NCI-H2227 (cell line): Measurements from ENCODE around the gene REM2.

Experiments
- DNase-seq: peaks from one replicate; lab custom pipeline; 2025; ENCODE audit not compliant: unreplicated experiment; lab: John Stamatoyannopoulos, UW

Gene REM2

DNA sequence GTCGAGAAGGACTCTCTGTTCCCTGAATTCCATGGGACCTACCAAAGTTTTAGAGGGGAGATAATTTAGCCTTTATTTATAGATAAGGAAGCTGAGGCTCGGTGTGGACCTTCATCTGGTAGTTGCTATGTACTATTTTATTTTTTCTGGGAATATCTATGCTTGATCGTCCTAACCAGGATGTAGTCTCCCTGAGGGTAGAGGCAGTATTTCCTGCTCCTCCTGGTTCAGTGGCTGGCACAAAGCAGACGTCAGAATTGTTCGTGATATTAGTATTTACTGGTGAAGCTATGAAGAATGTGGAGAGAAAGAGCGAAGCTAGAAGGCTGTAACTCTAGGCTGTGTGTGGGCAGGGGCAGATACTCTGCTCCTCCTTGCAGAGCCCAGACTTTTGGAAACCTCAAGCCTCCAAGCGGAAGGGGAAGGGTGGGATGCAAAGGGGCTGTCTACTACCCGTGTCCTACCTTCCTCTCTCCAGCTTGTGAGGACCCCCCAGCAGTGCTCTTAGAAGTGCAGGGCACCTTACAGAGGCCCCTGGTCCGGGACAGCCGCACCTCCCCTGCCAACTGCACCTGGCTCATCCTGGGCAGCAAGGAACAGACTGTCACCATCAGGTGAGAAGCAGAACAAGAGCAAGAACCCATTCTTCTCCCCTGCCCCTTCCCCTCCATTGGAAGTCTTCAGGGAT, 10.0 kb upstream of the REM2 start:
- no peak for DNase-seq

DNA sequence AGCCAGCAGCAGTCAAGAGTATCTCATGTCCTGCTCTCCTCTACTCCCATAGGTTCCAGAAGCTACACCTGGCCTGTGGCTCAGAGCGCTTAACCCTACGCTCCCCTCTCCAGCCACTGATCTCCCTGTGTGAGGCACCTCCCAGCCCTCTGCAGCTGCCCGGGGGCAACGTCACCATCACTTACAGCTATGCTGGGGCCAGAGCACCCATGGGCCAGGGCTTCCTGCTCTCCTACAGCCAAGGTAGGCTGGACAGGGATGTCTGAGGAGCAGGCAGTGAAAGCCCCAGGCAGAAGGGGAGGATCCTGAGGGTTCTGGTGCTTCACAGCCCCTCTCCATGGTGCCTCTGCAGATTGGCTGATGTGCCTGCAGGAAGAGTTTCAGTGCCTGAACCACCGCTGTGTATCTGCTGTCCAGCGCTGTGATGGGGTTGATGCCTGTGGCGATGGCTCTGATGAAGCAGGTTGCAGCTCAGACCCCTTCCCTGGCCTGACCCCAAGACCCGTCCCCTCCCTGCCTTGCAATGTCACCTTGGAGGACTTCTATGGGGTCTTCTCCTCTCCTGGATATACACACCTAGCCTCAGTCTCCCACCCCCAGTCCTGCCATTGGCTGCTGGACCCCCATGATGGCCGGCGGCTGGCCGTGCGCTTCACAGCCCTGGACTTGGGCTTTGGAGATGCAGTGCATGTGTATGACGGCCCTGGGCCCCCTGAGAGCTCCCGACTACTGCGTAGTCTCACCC, 7.8 kb upstream of the REM2 start:
- DNase-seq = no peak

DNA sequence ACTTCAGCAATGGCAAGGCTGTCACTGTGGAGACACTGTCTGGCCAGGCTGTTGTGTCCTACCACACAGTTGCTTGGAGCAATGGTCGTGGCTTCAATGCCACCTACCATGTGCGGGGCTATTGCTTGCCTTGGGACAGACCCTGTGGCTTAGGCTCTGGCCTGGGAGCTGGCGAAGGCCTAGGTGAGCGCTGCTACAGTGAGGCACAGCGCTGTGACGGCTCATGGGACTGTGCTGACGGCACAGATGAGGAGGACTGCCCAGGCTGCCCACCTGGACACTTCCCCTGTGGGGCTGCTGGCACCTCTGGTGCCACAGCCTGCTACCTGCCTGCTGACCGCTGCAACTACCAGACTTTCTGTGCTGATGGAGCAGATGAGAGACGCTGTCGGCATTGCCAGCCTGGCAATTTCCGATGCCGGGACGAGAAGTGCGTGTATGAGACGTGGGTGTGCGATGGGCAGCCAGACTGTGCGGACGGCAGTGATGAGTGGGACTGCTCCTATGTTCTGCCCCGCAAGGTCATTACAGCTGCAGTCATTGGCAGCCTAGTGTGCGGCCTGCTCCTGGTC, 7.2 kb upstream of the REM2 start:
- DNase-seq = no peak

DNA sequence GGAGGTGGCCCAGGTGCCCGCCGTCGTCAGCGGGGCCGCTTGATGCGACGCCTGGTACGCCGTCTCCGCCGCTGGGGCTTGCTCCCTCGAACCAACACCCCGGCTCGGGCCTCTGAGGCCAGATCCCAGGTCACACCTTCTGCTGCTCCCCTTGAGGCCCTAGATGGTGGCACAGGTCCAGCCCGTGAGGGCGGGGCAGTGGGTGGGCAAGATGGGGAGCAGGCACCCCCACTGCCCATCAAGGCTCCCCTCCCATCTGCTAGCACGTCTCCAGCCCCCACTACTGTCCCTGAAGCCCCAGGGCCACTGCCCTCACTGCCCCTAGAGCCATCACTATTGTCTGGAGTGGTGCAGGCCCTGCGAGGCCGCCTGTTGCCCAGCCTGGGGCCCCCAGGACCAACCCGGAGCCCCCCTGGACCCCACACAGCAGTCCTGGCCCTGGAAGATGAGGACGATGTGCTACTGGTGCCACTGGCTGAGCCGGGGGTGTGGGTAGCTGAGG, 6.0 kb upstream of the REM2 start:
- no peak for DNase-seq

DNA sequence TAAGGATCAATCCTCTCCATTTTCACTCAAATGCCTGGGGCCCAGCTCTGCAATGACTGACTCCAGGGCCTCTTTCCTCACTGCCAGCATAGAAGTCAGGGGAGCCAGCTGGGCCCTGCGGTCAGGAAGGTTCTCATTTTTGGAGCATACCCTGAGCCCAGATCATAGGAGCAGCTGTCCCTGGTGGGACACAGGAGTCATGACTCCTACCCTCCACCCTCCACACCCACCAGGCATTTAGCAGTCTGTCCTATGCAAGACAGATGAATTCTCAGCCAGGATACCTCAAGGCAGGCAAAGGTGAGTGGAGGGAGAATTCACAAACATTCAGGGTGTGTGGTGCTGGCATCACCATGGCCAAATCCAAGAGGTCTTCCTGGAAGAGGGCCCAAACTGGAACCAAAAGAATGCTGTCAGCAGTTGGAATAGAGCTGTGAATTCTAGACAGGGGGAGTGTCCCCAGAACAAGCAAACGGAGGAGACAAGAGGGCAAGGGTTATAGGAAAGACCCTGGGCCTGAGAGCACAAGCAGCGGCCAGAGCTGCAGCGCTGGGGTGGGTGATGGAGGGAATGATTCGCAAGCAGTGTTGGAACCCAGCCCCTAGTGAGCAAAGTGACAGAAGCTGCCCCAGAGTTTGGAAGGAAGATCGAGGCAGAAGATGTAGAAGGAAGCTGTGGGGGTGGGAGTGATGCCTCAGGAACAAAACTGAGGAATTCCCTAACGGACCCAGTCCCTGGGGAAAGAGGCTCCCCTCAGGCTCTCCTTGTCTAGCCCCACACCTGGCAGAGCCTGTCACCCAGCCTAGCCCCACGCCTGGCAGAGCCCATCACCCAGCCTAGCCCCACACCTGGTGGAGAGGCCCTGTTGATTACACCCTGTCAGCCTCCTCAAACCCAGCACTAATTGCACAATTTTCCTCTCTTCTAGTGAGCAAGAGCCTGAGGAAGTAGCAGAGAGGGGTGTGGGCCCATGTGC, 4.5 kb upstream of the REM2 start:
- no peak for DNase-seq

DNA sequence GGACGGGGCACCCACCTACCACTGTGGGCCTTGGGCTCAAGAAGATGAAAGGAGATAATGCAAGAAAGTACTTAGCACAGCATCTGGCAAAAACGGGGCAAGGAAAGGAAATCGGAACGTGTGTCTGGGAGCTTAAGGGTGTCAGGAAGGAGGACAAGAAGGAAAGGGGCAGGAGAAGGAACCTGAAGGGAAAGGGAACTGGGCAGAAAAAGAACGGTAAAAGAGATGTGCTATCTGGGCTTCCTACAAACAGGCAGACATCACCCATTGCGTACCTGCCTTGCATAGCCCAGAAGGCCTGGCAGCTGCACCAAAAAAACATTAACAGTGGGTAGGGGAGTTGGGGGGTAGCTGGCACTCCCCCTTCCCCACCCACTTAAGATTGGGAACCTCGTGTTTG, 958 bp upstream of the REM2 start:
- no peak for DNase-seq

DNA sequence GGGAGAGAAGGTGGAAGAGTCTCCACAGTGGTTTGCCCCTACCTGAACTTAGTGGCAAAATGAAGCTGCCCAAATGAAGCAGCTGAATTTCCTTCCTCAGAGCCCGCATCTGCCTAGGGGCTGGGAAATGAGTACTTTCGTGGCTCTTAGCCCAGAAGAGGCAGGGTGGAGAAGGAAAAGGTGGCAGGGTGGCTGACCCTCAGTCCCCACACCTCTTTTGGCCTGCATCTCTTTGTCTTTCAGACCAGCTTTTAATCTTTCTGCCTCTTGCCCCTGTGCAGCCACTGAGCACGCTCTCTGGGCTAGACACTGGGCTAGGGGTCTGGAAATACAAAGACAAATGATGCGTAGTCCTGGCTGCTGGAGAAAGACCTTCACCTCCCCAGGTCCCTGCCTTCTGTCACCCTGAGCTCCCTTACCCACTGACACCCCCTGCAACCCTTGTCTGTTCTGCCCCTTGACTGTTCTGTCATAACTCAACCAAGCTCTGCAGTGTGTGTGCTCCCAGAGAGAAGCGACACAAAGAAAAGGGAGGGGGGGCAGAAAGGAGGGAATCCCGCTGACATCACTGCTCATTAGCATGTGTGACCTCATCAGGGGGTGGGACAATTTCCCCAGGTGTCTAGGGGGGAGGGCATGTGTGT, 371 bp upstream of the REM2 start:
- DNase-seq = peak; percentile 76

DNA sequence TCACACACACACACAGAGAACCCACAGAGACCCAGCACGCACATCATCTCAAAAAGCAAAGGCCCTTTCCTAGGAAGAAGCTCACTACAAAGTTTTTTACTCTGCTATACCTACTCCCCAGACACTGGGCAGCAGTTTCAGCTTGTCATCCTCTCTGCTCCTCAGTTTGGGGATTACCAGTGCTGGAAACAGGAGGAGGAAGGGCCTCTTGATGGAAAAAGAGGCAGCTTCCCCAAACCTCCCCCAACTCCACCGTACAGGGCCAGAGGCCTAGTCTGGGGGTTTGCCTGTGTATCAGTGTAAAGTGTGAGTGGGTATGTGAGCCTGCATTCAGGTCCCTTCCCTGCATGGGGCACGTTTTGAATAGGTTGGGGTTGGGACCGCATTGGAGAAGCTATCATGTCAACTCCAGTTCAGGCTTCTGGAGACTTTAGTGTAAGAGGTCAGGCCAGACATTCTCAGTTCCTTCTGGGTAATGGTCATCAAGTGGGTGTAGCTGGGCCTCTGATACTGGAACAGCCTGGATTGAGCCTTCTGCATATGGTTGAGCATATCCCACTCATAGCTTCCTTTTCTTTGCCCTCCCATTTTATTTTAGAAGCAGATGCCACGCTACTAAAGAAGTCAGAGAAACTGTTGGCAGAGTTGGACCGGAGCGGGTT, 1.2 kb downstream of the REM2 start:
- no peak for DNase-seq

DNA sequence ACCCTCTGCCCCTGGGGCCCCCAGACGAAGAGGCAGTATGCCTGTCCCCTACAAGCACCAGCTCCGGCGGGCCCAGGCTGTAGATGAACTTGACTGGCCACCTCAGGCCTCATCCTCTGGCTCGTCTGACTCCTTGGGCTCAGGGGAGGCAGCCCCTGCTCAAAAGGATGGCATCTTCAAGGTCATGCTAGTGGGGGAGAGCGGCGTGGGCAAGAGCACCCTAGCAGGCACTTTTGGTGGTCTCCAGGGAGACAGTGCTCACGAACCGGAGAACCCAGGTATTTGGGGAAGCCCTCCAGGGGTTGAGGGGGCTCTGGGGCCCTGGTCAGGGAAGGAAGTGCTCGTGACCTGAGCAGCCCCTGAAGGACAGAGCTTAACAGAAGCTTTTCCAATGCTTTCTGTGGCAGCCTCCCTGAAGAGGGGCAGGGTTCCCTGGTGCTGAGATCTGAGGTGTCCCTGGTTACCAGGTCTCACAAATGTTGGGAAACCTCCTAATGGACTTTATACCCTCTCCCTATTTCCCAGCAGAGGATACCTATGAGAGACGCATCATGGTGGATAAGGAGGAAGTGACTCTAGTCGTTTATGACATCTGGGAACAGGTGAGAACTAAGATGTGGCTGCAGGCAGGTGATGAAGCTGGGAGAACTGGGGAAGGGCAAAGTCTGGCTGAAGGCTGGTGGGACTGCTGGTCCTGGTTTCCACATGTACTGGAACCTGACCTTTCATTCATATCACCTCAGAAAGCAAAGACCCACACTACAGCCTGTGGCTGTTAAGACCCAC, 1.9 kb downstream of the REM2 start:
- DNase-seq = no peak

DNA sequence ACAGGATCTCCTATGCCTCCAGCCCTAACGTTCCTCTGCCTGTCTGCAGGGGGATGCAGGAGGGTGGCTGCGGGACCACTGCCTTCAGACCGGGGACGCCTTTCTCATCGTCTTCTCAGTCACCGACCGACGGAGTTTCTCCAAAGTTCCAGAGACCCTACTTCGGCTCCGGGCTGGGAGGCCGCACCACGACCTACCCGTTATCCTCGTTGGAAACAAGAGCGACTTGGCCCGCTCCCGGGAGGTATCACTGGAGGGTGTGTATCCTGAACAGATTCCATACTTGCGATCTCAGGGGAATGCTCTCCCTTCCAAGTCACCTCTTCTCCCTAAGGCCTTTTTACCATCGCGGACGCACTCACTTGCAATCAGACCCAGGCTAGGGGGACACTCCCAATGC, 3.0 kb downstream of the REM2 start:
- no peak for DNase-seq

DNA sequence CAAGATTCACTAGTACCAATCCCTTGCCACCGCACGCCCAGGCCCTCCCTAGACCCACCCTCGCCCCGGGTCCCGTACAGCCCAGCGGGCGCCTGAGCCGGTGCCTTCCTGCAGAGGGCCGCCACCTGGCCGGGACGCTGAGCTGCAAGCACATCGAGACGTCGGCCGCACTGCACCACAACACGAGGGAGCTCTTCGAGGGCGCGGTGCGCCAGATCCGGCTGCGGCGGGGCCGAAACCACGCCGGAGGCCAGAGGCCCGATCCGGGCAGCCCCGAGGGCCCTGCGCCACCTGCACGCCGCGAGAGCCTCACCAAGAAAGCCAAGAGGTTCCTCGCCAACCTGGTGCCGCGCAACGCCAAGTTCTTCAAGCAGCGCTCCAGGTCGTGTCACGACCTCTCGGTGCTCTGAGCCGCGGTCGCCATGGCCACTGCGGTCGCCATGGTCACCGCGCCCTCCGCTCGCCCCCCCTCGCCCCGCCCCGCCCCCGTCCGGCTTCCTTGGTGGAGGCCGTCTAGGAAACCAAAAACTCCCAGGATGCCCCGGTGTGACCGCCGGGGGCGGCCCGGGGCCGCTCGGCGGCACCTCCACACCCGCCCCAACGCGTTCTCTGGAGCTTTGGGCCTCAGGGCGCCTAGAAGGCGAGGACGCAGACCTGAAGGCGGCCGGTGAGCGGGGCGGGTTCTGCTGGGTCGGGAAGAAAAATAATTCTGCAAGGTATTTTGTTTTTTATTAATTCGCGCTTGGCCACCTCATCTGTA, 3.7 kb downstream of the REM2 start:
- DNase-seq = peak; percentile 80

DNA sequence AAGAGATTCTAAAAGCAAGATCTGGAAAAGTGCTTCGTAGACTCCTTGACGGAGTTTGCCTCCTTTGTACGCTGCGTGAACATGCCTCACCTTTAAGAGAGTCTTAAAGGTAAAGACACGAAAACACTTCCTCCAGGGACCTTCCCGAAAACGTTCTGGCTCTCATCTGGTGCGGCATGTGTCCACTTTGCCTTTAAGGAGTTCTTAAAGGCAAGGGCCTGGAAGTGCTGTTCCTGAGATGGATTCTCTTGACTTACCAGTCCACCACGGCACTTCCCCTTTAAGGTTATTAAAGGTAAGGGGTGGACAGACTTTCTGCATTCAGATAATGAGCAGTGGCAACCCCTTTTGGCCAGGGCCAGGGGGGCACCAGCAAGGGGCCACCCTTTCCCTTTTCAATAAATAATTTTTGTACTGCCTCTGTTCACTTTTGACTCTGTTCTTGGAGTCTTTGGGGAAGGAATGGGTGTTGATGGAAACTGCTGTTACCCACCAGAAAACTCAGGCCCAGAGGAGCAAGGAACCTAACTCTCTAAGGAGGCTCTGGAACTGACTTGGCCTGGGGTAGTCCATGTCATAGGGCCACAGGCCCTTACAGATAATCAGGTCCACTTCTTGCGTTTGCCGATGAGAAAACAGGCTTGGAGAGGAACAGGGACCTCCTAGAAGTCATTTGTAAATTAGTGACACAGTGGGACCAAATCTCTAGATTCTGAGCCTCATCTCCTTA, 4.4 kb downstream of the REM2 start:
- DNase-seq = peak; percentile 91

DNA sequence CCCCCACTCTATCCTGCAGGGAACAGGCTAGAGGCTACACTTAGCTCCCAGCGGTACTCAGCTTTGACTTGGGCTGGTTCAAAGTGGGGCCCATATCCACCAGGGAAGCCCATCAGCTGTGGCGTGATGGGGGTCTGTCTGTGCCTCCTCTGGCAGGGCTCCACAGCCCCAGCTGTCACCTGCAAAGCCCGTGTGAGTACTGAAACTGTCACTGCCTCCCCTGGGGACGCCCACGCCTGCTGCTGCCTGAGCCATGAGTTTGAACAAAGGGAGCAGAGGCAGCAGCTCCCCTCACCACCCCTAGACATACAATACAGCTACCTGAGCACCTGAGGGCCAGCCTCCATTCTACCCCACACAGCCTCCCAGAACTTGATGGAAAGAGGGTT, 5.0 kb downstream of the REM2 start:
- DNase-seq = no peak

DNA sequence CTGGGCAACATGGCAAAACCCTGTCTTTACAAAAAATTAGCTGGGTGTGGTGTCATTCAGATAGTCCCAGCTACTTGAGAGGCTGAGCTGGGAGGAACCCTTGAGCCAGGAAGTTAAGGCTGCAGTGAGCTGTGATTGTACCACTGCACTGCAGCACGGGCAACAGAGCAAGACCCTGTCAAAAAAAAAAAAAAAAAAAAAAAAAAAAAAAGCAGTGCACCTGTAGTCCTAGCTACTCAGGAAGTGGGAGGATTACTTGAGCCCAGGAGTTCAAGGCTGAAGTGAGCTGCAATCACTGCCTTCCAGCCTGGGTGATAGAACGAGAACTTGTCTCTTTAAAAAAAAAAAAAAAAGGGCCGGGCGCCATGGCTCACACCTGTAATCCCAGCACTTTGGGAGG, 5.6 kb downstream of the REM2 start:
- no peak for DNase-seq

DNA sequence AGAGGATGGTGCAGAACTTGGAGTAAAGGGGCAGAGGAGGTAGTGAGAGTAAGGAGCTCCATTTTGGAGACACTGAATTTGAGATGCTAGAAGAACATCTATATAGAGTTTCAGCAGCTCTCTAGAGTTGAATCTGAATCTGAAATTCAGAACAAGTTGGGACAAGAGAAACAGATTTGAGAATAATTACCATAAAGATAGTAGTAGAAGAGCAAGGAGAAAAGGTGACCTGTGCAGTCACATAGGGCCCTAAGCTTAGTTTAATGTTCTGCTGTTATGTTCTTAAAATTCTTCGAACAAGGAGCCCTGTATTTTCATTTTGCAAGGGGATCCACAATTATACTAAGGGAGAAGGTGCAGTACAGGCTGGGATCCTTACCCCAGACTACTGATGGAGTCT, 7.4 kb downstream of the REM2 start:
- no peak for DNase-seq

DNA sequence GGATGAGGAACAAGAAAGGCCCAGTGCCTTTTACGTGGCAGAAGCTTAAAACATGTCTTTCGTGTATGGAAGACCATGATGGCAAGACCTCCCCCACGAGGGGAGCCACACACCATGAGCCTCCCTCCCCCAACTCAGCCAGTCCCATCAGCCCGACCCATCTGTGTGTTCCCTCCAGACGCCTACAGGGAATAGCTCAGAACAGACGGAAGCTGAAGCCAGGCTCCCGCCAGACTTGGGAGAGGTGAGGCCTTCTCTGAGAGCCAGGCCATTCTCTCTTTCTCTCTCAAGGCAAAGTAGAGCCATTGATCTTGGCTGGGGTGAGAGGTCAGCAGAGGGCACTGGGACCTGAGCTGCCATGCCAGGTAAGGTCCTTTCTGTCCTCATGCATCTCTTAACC, 9.5 kb downstream of the REM2 start:
- DNase-seq = no peak

DNA sequence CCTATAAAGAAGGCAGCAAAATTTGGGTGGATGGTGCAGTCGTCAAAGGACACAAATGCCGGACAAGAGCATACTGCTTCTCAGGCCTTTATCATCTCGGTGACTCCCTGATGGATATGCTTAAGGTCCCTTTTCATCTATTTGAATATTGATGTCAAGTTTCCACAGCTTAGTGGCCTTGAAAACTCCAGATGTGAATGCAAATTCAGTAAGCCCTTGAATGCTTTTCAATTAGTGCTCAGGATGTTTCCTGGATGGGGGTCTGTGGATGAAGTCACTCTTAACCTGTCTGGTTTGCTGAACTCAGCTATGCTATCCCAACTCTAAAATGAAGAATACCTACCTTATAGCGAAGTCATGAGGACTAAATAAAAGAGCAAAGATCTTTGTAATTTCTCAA, 10.7 kb downstream of the REM2 start:
- no peak for DNase-seq

DNA sequence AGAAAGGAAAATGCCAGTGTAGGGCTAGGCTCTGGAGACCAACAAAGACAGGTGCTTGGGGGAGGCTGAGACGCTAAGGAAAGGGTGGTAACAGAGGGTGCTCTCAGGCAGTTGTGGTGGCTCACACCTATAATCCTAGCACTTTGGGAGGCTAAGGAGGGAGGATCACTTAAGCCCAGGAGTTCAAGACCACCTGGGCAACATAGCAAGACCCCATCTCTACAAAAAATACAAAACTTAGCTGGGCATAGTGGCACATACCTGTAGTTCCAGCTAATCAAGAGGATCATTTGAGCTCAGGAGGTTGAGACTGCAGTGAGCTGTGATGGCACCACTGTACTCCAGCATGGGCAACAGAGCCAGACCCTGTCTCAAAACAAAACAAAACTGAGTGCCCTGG, 12.4 kb downstream of the REM2 start:
- DNase-seq = no peak
